ENCODE results near the gene GRHPR.

DNA sequence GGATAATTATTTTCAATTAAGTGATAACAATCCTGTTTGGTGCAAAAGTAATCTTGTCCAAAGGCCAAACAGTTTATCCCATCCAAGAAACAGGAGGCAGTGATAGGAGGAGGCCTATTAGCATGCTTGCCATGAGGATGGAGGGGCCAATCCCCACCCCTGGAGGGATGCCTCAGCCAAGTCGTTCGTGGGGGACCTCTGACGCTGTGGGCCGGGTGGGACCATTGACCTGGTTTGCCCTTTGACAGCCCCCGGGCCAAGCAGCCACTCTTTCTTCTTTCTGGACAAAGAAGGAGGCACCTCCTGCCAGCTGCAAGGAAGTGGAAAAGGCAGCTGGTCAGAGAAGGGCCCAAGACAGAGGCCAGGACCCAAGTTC is 39.5 kb upstream of the GRHPR start:
- TF ChIP-seq, protein P1, sequence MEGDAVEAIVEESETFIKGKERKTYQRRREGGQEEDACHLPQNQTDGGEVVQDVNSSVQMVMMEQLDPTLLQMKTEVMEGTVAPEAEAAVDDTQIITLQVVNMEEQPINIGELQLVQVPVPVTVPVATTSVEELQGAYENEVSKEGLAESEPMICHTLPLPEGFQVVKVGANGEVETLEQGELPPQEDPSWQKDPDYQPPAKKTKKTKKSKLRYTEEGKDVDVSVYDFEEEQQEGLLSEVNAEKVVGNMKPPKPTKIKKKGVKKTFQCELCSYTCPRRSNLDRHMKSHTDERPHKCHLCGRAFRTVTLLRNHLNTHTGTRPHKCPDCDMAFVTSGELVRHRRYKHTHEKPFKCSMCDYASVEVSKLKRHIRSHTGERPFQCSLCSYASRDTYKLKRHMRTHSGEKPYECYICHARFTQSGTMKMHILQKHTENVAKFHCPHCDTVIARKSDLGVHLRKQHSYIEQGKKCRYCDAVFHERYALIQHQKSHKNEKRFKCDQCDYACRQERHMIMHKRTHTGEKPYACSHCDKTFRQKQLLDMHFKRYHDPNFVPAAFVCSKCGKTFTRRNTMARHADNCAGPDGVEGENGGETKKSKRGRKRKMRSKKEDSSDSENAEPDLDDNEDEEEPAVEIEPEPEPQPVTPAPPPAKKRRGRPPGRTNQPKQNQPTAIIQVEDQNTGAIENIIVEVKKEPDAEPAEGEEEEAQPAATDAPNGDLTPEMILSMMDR (IDR thresholded peaks at IDR 0.05): no peak
- no peak for TF ChIP-seq EP300 (IDR thresholded peaks at IDR 0.05)

Measured in suprapubic skin (tissue), 3 donors.